HG03432 (cell line): ENCODE measurements around the gene SELENOM.
"Not testable (repeated sequence)": the region's sequence is repeated elsewhere in the genome, so short reads cannot be mapped to it uniquely, and the experiment has no call there.

ENCODE experiments used
- ATAC-seq: cut with Tn5 transposase; IDR thresholded peaks from one replicate; pipeline ENCODE4 v1.9.1; 2021; ENCODE audit warnings: mild to moderate bottlenecking, moderate library complexity; ENCODE audit not compliant: unreplicated experiment

Gene SELENOM

GRCh38 chr22:31080848-31081649, 26.3 kb downstream of the SELENOM start, which contains the start of gene SMTN:
SMTN (plus strand) TSS chr22:31081318; CDS start chr22:31083259, 1,941 bp downstream.
- peak; percentile 63 for ATAC-seq

GRCh38 chr22:31080164-31080847, 27.1 kb downstream of the SELENOM start:
- ATAC-seq: no peak

- no peak for ATAC-seq
Measured at GRCh38 chr22:31079095-31079642, 28.2 kb downstream of the SELENOM start.

- ATAC-seq: not testable (repeated sequence)
Measured at GRCh38 chr22:31078389-31078788, 29.0 kb downstream of the SELENOM start.

- no peak for ATAC-seq
Measured at GRCh38 chr22:31077681-31078080, 29.7 kb downstream of the SELENOM start.

- no peak for ATAC-seq
Measured at GRCh38 chr22:31075961-31076360, 31.4 kb downstream of the SELENOM start.

GRCh38 chr22:31073545-31074145, 33.7 kb downstream of the SELENOM start:
- ATAC-seq: not testable (repeated sequence)

- not testable (repeated sequence) for ATAC-seq
Measured at GRCh38 chr22:31073125-31073524, 34.2 kb downstream of the SELENOM start.

- not testable (repeated sequence) for ATAC-seq
Measured at GRCh38 chr22:31069691-31070314, 37.6 kb downstream of the SELENOM start.

- no peak for ATAC-seq
Measured at GRCh38 chr22:31068970-31069369, 38.4 kb downstream of the SELENOM start.

- ATAC-seq: no peak
Measured at GRCh38 chr22:31064369-31064768, 43.0 kb downstream of the SELENOM start.

- no peak for ATAC-seq
Measured at GRCh38 chr22:31062566-31063230, 44.7 kb downstream of the SELENOM start.

- ATAC-seq: not testable (repeated sequence)
Measured at GRCh38 chr22:31059663-31060062, 47.7 kb downstream of the SELENOM start.

GRCh38 chr22:31056986-31057599, 50.3 kb downstream of the SELENOM start:
- no peak for ATAC-seq

- ATAC-seq: no peak
Measured at GRCh38 chr22:31055635-31056159, 51.7 kb downstream of the SELENOM start.

GRCh38 chr22:31055117-31055634, 52.2 kb downstream of the SELENOM start:
- ATAC-seq: no peak
